Putamen (tissue), 1 donor: ENCODE results near the gene TOB1.
A peak's percentile ranks its signal among the peaks of the same experiment; 100 is the strongest.

Experiments used
- DNase-seq: peaks from one replicate; pipeline ENCODE4 v3.0.0-alpha.2; 2016; ENCODE audit warnings: low spot score

Gene TOB1

DNA sequence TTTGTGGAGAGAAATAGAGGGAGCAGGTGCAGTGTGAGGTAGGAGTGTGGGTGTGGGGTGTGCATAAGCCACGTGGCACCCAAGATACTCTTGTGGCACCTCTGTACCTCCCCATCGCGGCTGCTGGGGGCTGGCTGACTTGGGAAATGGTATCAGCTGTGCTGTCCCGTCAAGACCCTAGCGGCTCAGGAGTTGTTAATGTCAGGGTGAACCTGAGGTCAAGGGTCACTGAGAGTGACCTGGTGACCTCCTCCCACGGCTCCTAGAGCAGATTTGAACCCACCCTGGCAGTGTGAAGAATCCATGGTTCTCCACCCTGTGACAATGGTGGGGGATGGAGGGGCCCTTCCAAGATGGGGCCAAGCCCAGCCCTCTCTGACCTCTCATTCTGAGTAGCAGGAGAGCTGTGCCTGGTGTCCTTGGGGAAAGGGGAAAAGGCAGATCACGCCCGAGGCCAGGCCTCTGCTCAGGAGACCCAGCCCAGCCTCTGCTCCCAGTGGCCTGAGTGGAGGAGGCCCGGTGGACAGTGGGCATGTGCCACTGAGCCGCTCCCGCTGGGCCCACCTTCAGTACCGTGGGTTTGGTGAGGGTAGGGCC, 33.8 kb downstream of the TOB1 start:
- no peak for DNase-seq

DNA sequence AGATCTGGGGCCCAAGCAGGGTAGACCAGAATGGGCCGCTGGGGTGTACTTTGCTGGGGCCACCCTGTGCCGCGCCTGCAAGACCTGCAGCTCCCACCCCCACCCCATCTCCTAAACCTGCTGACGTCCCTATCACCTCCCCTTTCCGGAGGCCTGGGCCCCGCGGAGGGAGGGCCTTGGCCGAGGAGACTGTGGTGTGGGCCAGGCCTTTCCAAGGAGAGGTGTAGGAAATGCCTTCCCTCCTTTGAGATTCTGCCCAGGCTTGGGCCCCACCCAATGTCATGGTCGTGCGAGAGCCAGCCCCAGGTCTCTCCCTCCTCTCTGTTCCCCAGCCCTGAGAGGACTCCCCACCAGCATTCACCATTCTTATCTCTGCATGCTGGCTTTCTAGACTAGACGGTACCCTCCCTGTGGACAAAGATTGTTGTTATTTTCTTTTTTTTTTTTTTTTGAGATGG, 34.7 kb downstream of the TOB1 start:
- DNase-seq: no peak

- DNase-seq: no peak
Measured at GRCh38 chr17:50830994-50831393, 35.2 kb downstream of the TOB1 start.

GRCh38 chr17:50830352-50830751, 35.8 kb downstream of the TOB1 start:
- DNase-seq: no peak

DNA sequence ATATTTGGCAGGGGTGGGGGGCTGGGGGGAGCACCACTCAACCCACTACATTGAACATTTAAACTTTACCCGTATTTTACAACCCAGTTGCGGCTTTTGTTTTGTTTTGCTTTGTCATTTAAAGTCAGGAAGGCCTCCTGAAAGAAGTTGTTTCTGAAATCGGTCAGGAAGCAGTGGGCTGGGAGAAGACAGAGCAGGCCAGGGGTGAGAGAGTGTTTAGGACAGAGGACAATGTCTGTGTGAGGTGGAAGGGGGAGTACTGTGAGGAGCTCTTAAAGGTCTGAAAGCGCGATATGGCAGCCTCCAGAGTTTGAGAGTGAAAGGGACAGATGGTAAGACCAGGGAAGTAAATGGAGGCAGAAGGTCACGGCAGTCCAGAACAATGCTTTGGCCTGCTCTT, 36.8 kb downstream of the TOB1 start:
- DNase-seq: no peak

GRCh38 chr17:50828508-50829170, 37.5 kb downstream of the TOB1 start:
- no peak for DNase-seq

DNA sequence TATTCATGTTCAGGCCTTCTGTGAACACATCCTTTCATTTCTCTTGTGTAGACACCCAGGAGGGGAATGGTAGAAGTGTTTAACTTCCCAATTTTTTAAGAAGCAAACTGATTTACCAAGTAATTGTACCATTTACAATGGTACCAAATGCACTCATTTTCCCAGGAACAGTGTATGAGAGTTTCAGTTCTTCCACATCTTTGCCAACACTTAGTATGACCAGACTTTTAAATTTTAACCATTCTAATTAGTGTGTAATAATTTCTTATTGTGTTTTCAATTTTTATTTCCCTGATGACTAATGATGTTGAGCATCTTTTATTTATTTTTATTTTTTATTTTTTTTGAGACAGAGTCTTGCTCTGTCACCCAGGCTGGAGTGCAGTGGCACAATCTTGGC, 41.0 kb downstream of the TOB1 start:
- DNase-seq: no peak

- DNase-seq: no peak
Measured at GRCh38 chr17:50824429-50824828, 41.7 kb downstream of the TOB1 start.

- DNase-seq: no peak
Measured at GRCh38 chr17:50822550-50822949, 43.6 kb downstream of the TOB1 start.

DNA sequence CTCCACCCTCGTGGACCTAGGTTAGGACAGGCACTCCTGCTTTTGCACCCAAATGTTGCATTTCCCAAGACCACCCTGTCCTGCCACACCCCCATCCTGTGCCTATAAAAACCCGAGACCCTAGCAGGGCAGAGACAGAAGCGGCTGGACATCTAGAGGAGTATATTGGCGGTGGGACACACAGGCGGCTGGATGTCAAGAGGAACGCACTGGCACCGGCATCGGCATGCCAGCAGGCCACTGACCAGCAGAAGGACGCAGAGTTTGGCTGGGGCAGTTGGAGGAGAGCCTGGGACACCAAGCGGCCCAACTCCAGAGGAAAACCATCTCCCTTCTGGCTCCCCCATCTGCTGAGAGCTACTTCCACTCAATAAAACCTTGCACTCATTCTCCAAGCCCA, 45.5 kb downstream of the TOB1 start:
- DNase-seq: no peak

- DNase-seq: no peak
Measured at GRCh38 chr17:50818921-50819657, 47.1 kb downstream of the TOB1 start.

DNA sequence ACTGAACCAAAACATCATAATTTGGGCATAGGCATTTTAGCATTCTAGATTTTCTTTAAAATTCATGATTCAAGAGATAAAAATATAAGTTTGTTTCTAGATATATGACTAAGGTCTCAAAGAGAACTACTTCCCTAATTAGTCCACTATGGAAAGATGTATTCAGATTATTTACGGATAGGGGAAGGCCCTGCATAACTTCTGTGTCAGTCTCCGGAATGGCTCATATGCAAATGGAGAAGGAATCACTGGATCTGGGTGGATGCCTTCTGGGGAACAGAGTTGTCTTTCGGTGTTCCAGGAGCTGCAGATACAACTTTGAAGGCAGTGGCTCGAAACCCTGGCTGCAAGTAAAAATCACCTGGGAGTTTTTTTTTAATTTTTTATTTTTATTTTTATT, 47.9 kb downstream of the TOB1 start:
- DNase-seq: no peak

GRCh38 chr17:50817838-50818237, 48.3 kb downstream of the TOB1 start:
- no peak for DNase-seq

DNA sequence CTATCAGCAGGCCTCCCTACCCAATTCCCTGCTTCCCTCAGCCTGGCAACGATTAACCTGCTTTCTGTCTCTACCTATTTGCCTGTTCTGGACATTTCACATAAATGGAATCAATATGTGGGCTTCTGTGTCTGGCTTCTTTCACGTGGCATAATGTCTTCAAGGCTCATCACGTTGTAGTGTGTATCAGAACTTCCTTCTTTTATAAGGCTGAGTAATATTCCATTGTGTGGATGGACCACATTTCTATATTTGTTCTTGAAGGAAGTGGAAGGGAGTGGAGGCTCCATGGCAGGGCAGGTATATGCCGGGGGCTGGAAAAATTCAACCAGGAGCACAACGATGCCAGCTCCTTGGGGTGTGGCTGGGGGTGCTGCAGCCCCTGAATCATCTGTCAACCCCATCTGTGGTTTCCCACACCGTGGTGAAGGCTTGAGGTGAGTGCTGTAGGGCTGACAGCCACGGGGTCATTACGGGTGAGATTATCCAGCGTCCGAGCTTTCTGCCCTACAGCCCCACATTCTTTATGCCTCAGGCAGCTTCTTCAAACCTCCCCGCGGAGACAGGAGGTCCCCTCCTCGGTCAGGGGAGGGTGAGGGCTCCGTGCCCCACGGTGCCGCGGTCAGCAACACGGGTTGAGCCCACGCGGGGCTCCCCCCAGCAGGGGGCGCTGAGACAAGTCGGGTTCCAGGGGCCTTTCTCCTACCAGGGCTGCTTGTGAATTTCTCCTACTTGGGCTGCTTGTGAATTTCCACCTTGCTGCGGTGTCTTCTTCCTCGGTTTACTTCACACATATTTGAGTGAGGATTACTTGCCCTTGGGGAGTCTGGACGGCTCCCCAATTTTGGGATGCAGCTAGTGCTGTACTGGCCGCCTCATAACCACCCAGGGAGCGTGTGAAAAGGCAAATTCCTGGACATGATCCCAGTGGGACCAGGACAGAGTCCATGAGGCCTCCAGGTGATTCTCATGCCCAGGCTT, 49.1 kb downstream of the TOB1 start:
- peak; percentile 31 for DNase-seq

- DNase-seq: no peak
Measured at GRCh38 chr17:50816271-50816670, 49.9 kb downstream of the TOB1 start.

DNA sequence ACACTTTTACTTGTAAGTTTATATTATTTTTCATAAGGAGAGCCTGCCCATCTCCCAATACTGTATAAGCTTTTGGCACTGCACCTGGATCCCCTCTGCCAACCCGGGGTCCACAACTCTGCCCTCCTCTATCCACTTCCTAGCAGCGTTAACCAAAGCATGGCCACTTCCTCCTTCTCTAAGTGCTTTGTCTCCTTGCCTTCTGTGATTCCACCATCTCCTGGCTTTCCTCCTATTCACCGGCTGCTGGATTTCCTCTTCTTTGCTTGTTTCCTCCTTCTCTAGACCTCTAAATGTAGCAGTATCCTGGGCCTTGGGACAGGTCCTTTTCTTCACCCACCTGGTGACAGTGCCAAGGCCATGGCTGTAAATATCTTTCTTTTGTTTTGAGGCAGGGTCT, 50.8 kb downstream of the TOB1 start:
- DNase-seq: no peak

DNA sequence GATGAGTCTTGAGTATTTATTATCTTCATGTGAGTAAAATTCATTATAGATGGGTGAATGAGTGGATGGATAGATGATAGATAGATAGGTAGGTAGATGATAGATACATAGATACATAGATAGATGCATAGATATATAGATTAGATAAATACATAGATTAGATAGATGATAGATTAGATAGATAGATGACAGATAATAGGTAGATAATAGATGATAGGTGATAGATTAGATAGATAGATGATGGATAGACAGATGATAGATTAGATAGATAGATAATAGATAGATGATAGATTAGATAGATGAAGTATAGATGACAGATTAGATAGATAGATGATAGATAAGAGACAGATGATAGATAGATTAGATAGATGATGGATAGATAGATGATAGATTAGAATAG, 52.6 kb downstream of the TOB1 start:
- DNase-seq: no peak
